ENCODE measurements around the gene SLC37A3. TPM values are rescaled to one million over a fixed set of nuclear protein-coding genes. Genes with fewer than 3 reads are reported as not detected.

SLC37A3 gene
- total RNA-seq, 4 donors from 2014 or later = 71.9 to 123 (median 86.9) TPM

- H3K4me3 ChIP-seq (replicated peaks in 1 of 3) = no peak overlapping the region
- 92 to 96% methylated on average over 6 of the region's 6 CpGs for WGBS, 2 donors
- no peak overlapping the region for H3K27ac ChIP-seq
- H3K4me1 ChIP-seq = no peaks in the 10 kb centered on the region
- intact Hi-C loops (cut with DNase I) = no loop called here
- no peaks in the 10 kb centered on the region for H3K27me3 ChIP-seq
- no peak for TF ChIP-seq POLR2A (IDR thresholded peaks at IDR 0.05)
- no peak for TF ChIP-seq CTCF (IDR thresholded peaks at IDR 0.05)
- DNase-seq = no peak
- no peaks in the 10 kb centered on the region for H3K9me3 ChIP-seq
- H3K36me3 ChIP-seq = no peaks in the 10 kb centered on the region
These were observed 108.5 kb downstream of the SLC37A3 start for GRCh38 chr7:140289804-140290203.

GRCh38 chr7:140287988-140288387, 110.3 kb downstream of the SLC37A3 start:
- DNase-seq = no peak
- Histone ChIP-seq H3K4me1 (no peaks in the 10 kb centered on the region), H3K27me3 (no peaks in the 10 kb centered on the region), H3K36me3 (no peaks in the 10 kb centered on the region), H3K4me3 (replicated peaks in 1 of 3) (no peak overlapping the region), H3K9me3 (no peaks in the 10 kb centered on the region), H3K27ac (no peak overlapping the region)
- WGBS, 2 donors = 91 to 100% methylated on average over 3 of the region's 3 CpGs
- intact Hi-C loops (cut with DNase I) = no loop called here
- no peak for TF ChIP-seq POLR2A (IDR thresholded peaks at IDR 0.05)
- no peak for TF ChIP-seq CTCF (IDR thresholded peaks at IDR 0.05)

- Histone ChIP-seq H3K27ac (no peak overlapping the region), H3K27me3 (no peaks in the 10 kb centered on the region), H3K9me3 (no peaks in the 10 kb centered on the region), H3K36me3 (no peaks in the 10 kb centered on the region), H3K4me3 (replicated peaks in 1 of 3) (no peak overlapping the region), H3K4me1 (no peaks in the 10 kb centered on the region)
- TF ChIP-seq CTCF (IDR thresholded peaks at IDR 0.05) = no peak
- no peak for TF ChIP-seq POLR2A (IDR thresholded peaks at IDR 0.05)
- no peak for DNase-seq
- WGBS, 2 donors = 86 to 87% methylated on average over 6 of the region's 6 CpGs
- intact Hi-C loops (cut with DNase I) = no loop called here
These were observed 112.4 kb downstream of the SLC37A3 start for GRCh38 chr7:140285938-140286337.

GRCh38 chr7:140284062-140284461, 114.3 kb downstream of the SLC37A3 start:
- Histone ChIP-seq H3K4me1 (no peaks in the 10 kb centered on the region), H3K27me3 (no peaks in the 10 kb centered on the region), H3K4me3 (replicated peaks in 1 of 3) (no peak overlapping the region), H3K9me3 (no peaks in the 10 kb centered on the region), H3K36me3 (no peaks in the 10 kb centered on the region), H3K27ac (no peak overlapping the region)
- WGBS, 2 donors = 100% methylated on average over 1 of the region's 1 CpG
- no peak for TF ChIP-seq CTCF (IDR thresholded peaks at IDR 0.05)
- no peak for TF ChIP-seq POLR2A (IDR thresholded peaks at IDR 0.05)
- DNase-seq = no peak
- intact Hi-C loops (cut with DNase I) = no loop called here

Small RNA genes lying within 50 kb of the gene (small RNA-seq; reads per million reads assigned to genes)
- gene RNA5SP247 (not detected), gene RNA5SP248 (33.7 reads per million, percentile 95 among the genes with 10 or more reads in this experiment)

Other genes with a start within 250 kb of the SLC37A3 start
- 10 to 100 TPM; 11.1 to 29.8 (median 20.7) TPM for gene KDM7A, start 221.5 kb downstream of the SLC37A3 start, total RNA-seq
- 10 to 100 TPM in 3 of 4 donors, 1 to 10 TPM in 1; 9.7 to 45.5 (median 17.2) TPM for gene RAB19, start 5.5 kb upstream of the SLC37A3 start, total RNA-seq
- gene MKRN1, start 81.0 kb upstream of the SLC37A3 start, total RNA-seq = 10 to 100 TPM; 60.2 to 87.9 (median 69.1) TPM
- gene DENND2A, start 242.3 kb upstream of the SLC37A3 start, total RNA-seq = 10 to 100 TPM in 1 of 4 donors, 1 to 10 TPM in 3; 2.0 to 10.9 (median 5.1) TPM